A549 (cell line): ENCODE measurements around the gene CLDN7. TPM values are rescaled to one million over a fixed set of nuclear protein-coding genes. Genes with fewer than 3 reads are reported as not detected.

Experiments
- ATAC-seq, 2 experiments: fragments of 200-7000 bp in 1 of 2; fragments of >200 bp in 1 of 2; cut with Nextera tagmentation in 1 of 2; cut with Tn5 transposase in 1 of 2; 3 replicates each; pipeline versions ENCODE4 v1.8.0 to v1.9.1; 2018 to 2020; ENCODE audit warnings: mild to moderate bottlenecking in 1 of 2, moderate library complexity in 1 of 2
- CTCF ChIA-PET: fragments of 300-600 bp; sonication (Branson Sonifier 250); formaldehyde crosslinking; extraction: SDS; loops from one replicate; lab custom pipeline; 2021; ENCODE audit warnings: antibody characterized with exemption, inconsistent platforms; lab: Yijun Ruan, JAX
- POLR2A ChIA-PET: fragments of 350-600 bp; formaldehyde crosslinking; extraction: SDS; loops from one replicate; lab custom pipeline; 2021; ENCODE audit warnings: antibody characterized with exemption, inconsistent platforms; lab: Yijun Ruan, JAX
- DNase-seq, 2 experiments: peaks; one replicate each; pipeline versions ENCODE4 v3.0.0 to v3.0.0-alpha.2; 2011 to 2016; ENCODE audit warnings: low read depth in 1 of 2, low spot score in 1 of 2
- FAIRE-seq: peaks from 2 replicates; lab custom pipeline; 2011; peaks lifted over from hg19 to GRCh38; lab: Jason Lieb, UNC
- H3K27ac ChIP-seq, 2 experiments: fragments of >200 bp; sonication (Bioruptor Twin); formaldehyde crosslinking; 3 replicates each; pipeline ENCODE4 v1.5.1; 2016 to 2017
- H3K4me1 ChIP-seq: fragments of >200 bp; sonication (Bioruptor Twin); formaldehyde crosslinking; 3 replicates; pipeline ENCODE4 v1.6.1; 2016
- H3K4me2 ChIP-seq: fragments of >200 bp; sonication (Bioruptor Twin); formaldehyde crosslinking; 3 replicates; pipeline ENCODE4 v1.6.1; 2016
- H3K4me3 ChIP-seq: fragments of >200 bp; sonication (Bioruptor Twin); formaldehyde crosslinking; 3 replicates; pipeline ENCODE4 v1.5.1; 2016
- H3K9me3 ChIP-seq: fragments of >200 bp; sonication (Bioruptor Twin); formaldehyde crosslinking; 3 replicates; pipeline ENCODE4 v1.6.1; 2016
- CBX2 ChIP-seq: fragments of 200-600 bp; sonication (generic); IDR thresholded peaks from 2 replicates; pipeline ENCODE4 v1.6.1; 2016; ENCODE audit warnings: low read depth, mild to moderate bottlenecking, borderline replicate concordance
- CBX8 ChIP-seq: fragments of 200-600 bp; sonication (generic); IDR thresholded peaks from 2 replicates; pipeline ENCODE4 v1.6.1; 2016
- CHD2 ChIP-seq: fragments of 150-350 bp; IDR thresholded peaks from 2 replicates; pipeline ENCODE4 v1.6.1; 2014; ENCODE audit warnings: low read length; ENCODE audit not compliant: partially characterized antibody
- CTCF ChIP-seq: fragments of >200 bp; sonication (Bioruptor Twin); formaldehyde crosslinking; IDR thresholded peaks from 3 replicates; pipeline ENCODE4 v1.5.1; 2016
- EHF ChIP-seq: fragments of 250-450 bp; sonication (Bioruptor Pico); IDR thresholded peaks from 2 replicates; pipeline ENCODE4 v1.5.0; 2020; ENCODE audit warnings: mild to moderate bottlenecking
- EHMT2 ChIP-seq: fragments of 200-600 bp; sonication (generic); IDR thresholded peaks from 2 replicates; pipeline ENCODE4 v1.6.1; 2016; ENCODE audit warnings: antibody characterized with exemption, low read depth, mild to moderate bottlenecking, moderate library complexity
- ESRRA ChIP-seq: fragments of 150-350 bp; IDR thresholded peaks from 2 replicates; pipeline ENCODE4 v1.6.1; 2014; ENCODE audit warnings: mild to moderate bottlenecking, low read length, borderline replicate concordance
- FOSB ChIP-seq: fragments of 250-450 bp; sonication (Bioruptor Pico); IDR thresholded peaks from 2 replicates; pipeline ENCODE4 v1.5.0; 2020; ENCODE audit warnings: mild to moderate bottlenecking, moderate library complexity
- HDAC2 ChIP-seq: fragments of 200-600 bp; sonication (generic); IDR thresholded peaks from 2 replicates; pipeline ENCODE4 v1.6.1; 2016
- HOXB13 ChIP-seq: fragments of 250-450 bp; sonication (Bioruptor Pico); IDR thresholded peaks from 2 replicates; pipeline ENCODE4 v1.5.0; 2020; ENCODE audit warnings: low read depth, mild to moderate bottlenecking, moderate library complexity
- JUN ChIP-seq, 2 experiments: fragments of >200 bp; sonication (Bioruptor Twin); formaldehyde crosslinking; IDR thresholded peaks; 2 replicates in 1 of 2; 3 replicates in 1 of 2; pipeline ENCODE4 v1.6.1; 2016 to 2017
- NR3C1 ChIP-seq: fragments of >200 bp; sonication (Bioruptor Twin); formaldehyde crosslinking; IDR thresholded peaks from 3 replicates; pipeline ENCODE4 v1.6.1; 2017
- PHF8 ChIP-seq: fragments of 200-600 bp; sonication (generic); IDR thresholded peaks from 2 replicates; pipeline ENCODE4 v1.6.1; 2016; ENCODE audit warnings: low read depth, mild to moderate bottlenecking, antibody characterized with exemption, moderate library complexity, borderline replicate concordance
- POLR2A ChIP-seq: IDR thresholded peaks from 2 replicates; pipeline ENCODE4 v1.6.1; 2012; ENCODE audit warnings: mild to moderate bottlenecking, low read length
- POLR2AphosphoS2 ChIP-seq: conservative IDR thresholded peaks from 2 replicates; pipeline ENCODE4 v1.6.1; 2012; ENCODE audit warnings: low read length, improper control_type of control experiment, inconsistent platforms
- RCOR1 ChIP-seq: fragments of 150-350 bp; IDR thresholded peaks from 2 replicates; pipeline ENCODE4 v1.6.1; 2014; ENCODE audit warnings: antibody characterized with exemption, low read length, low read depth
- SMC3 ChIP-seq: fragments of >200 bp; sonication (Bioruptor Twin); formaldehyde crosslinking; IDR thresholded peaks from 3 replicates; pipeline ENCODE4 v1.6.1; 2018; ENCODE audit warnings: inconsistent platforms
- ZC3H11A ChIP-seq: fragments of 450-650 bp; IDR thresholded peaks from 2 replicates; pipeline ENCODE4 v1.6.1; 2014; ENCODE audit warnings: antibody characterized with exemption, mild to moderate bottlenecking
- ZFP36 ChIP-seq: fragments of 450-650 bp; IDR thresholded peaks from 2 replicates; pipeline ENCODE4 v1.6.1; 2014; ENCODE audit warnings: borderline replicate concordance; ENCODE audit not compliant: partially characterized antibody
- ZSCAN20 ChIP-seq: fragments of 250-450 bp; sonication (Bioruptor Pico); IDR thresholded peaks from 2 replicates; pipeline ENCODE4 v1.8.0; 2022; ENCODE audit warnings: mild to moderate bottlenecking, moderate library complexity
- WGBS: methylation state at CpG from one replicate; pipeline ENCODE4 v1.1.6; 2017; ENCODE audit errors: missing lambda C conversion rate; 5-methylcytosine and 5-hydroxymethylcytosine counted together
- polyA plus RNA-seq, 4 experiments: library from polyadenylated mRNA; depleted of rRNA in 3 of 4; stranded (reverse); fragments of >200 nt; fragmentation: RNase III in 1 of 4; extraction: RNeasy Plus Mini Kit Qiagen cat#74134 plus additional on column Dnase treatment in 1 of 4; gene quantifications; 2 replicates in 3 of 4; 3 replicates in 1 of 4; pipeline ENCODE4 v1.2.3, GENCODE V29; 2011 to 2017
- TF ChIP-seq, protein P1 (sequence below): fragments of 250-450 bp; sonication (Bioruptor Pico); IDR thresholded peaks from 2 replicates; pipeline ENCODE4 v1.5.0; 2020; ENCODE audit warnings: low read depth, mild to moderate bottlenecking, moderate library complexity
- TF ChIP-seq, protein P2 (sequence below): fragments of 450-650 bp; IDR thresholded peaks from 2 replicates; pipeline ENCODE4 v1.6.1; 2014; ENCODE audit warnings: antibody characterized with exemption
- TF ChIP-seq, protein P3 (sequence below): IDR thresholded peaks from 2 replicates; pipeline ENCODE4 v1.6.1; 2012; ENCODE audit warnings: low read depth, borderline replicate concordance
- TF ChIP-seq, protein P4 (sequence below): fragments of >200 bp; sonication (Bioruptor Twin); formaldehyde crosslinking; IDR thresholded peaks from 3 replicates; pipeline ENCODE4 v1.6.1; 2016

Gene CLDN7
- polyA plus RNA-seq, 2 of the 4 experiments (the other 2 are of a cell fraction) = 0.97 to 4.2 TPM

DNA sequence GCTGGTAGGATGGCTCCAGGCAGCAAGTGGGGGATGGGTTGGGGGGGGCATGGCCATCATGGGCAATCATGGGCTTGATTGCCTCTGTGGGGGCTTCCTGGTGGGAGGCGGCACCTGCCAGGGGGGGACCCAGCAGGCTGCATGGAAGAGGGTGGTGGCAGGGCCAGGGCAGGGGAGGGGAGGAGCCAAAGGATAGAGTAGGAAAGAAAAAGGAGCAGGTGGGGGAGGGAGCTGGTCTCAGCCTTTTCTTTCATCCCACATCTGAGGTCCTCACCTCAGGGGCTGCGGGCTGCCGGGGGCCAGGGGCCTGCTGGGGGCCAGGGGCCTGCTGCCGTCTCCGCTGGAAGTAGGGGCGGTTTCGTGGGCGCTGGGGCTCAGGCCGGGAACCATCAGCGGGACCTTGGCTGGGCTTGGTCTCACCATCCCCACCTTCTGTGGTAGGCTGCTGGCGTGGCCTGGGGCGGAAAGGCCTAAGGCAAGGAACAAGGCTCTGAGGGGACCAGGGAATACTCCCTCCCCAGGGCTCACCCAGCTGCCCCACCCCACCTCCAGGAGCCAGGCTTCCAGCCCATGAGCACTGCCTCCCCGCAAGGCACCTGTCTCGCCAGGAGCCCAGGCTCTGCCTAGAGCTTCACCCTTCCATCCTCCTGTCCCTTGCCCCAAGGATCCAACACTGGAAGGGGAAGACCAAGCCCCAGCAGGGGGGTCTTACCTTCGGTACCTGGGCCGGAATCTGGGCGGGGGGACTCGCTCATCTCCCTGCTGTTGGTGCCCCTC lies 27.2 kb upstream of the CLDN7 start:
- POLR2A ChIA-PET = no interaction called here

GRCh38 chr17:7285679-7286078 lies 23.4 kb upstream of the CLDN7 start:
- ChIA-PET POLR2A (no interaction called here), CTCF (interaction anchor here (0.6 to 13.5 kb wide), 12 partner anchors 8 to 330 kb away, joined by 3 to 446 read pairs (median 4); partner anchors contain the start of genes ACADVL and DLG4)
- Histone ChIP-seq H3K4me2 (no peak overlapping the region), H3K9me3 (no peaks in the 10 kb centered on the region), H3K4me1 (peaks cover 8% of the 10 kb centered on the region), H3K27ac (no peak overlapping the region), H3K4me3 (no peak overlapping the region)
- WGBS = 76% methylated on average over 7 of the region's 12 CpGs
- ATAC-seq (no peak), FAIRE-seq (no peak), DNase-seq (no peak)
- TF ChIP-seq, protein P1, sequence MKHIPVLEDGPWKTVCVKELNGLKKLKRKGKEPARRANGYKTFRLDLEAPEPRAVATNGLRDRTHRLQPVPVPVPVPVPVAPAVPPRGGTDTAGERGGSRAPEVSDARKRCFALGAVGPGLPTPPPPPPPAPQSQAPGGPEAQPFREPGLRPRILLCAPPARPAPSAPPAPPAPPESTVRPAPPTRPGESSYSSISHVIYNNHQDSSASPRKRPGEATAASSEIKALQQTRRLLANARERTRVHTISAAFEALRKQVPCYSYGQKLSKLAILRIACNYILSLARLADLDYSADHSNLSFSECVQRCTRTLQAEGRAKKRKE (CRISPR knock-in tag) = no peak
- TF ChIP-seq EHF = no peak
- no peak for TF ChIP-seq ZSCAN20 (CRISPR knock-in tag)
- no peak for TF ChIP-seq FOSB
- TF ChIP-seq HDAC2 = no peak
- no peak for TF ChIP-seq CTCF
- TF ChIP-seq, protein P2, sequence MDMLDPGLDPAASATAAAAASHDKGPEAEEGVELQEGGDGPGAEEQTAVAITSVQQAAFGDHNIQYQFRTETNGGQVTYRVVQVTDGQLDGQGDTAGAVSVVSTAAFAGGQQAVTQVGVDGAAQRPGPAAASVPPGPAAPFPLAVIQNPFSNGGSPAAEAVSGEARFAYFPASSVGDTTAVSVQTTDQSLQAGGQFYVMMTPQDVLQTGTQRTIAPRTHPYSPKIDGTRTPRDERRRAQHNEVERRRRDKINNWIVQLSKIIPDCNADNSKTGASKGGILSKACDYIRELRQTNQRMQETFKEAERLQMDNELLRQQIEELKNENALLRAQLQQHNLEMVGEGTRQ = no peak
- TF ChIP-seq CHD2 = no peak
- TF ChIP-seq HOXB13 = no peak
- no peak for TF ChIP-seq RCOR1
- no peak for TF ChIP-seq ZC3H11A
- TF ChIP-seq, protein P3, sequence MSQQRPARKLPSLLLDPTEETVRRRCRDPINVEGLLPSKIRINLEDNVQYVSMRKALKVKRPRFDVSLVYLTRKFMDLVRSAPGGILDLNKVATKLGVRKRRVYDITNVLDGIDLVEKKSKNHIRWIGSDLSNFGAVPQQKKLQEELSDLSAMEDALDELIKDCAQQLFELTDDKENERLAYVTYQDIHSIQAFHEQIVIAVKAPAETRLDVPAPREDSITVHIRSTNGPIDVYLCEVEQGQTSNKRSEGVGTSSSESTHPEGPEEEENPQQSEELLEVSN = no peak
- TF ChIP-seq CBX8 = no peak
- no peak for TF ChIP-seq NR3C1
- no peak for TF ChIP-seq POLR2A
- TF ChIP-seq, protein P4, sequence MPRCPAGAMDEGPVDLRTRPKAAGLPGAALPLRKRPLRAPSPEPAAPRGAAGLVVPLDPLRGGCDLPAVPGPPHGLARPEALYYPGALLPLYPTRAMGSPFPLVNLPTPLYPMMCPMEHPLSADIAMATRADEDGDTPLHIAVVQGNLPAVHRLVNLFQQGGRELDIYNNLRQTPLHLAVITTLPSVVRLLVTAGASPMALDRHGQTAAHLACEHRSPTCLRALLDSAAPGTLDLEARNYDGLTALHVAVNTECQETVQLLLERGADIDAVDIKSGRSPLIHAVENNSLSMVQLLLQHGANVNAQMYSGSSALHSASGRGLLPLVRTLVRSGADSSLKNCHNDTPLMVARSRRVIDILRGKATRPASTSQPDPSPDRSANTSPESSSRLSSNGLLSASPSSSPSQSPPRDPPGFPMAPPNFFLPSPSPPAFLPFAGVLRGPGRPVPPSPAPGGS = no peak

More for the DNA sequence above, 27.2 kb upstream of the CLDN7 start:
- no peak overlapping the region for H3K27ac ChIP-seq
- FAIRE-seq = no peak
- TF ChIP-seq PHF8 (no peak), SMC3 (no peak), JUN (IDR thresholded peaks at IDR 0.05) (no peak), FOSB (no peak), HDAC2 (no peak), ESRRA (no peak), POLR2AphosphoS2 (no peak), ZFP36 (no peak), EHMT2 (no peak), POLR2A (no peak), CBX2 (no peak)
- TF ChIP-seq, protein P4 = no peak
- 75% methylated on average over 17 of the region's 18 CpGs for WGBS
- no peak overlapping the region for H3K4me3 ChIP-seq
- no peaks in the 10 kb centered on the region for H3K9me3 ChIP-seq
- no peak for DNase-seq
- no peak; a peak in 1 of 6 replicates for ATAC-seq
- CTCF ChIA-PET = interaction anchor here (1.0 to 13.5 kb wide), 7 partner anchors 9 to 147 kb away, joined by 3 to 446 read pairs (median 5); partner anchors contain the start of genes GPS2 and SLC2A4
- peaks cover 7% of the 10 kb centered on the region; the same call in 2 of the 3 replicates for H3K4me1 ChIP-seq
- H3K4me2 ChIP-seq = no peak overlapping the region
